Measurements from ENCODE around the gene RPH3AL.

DNA sequence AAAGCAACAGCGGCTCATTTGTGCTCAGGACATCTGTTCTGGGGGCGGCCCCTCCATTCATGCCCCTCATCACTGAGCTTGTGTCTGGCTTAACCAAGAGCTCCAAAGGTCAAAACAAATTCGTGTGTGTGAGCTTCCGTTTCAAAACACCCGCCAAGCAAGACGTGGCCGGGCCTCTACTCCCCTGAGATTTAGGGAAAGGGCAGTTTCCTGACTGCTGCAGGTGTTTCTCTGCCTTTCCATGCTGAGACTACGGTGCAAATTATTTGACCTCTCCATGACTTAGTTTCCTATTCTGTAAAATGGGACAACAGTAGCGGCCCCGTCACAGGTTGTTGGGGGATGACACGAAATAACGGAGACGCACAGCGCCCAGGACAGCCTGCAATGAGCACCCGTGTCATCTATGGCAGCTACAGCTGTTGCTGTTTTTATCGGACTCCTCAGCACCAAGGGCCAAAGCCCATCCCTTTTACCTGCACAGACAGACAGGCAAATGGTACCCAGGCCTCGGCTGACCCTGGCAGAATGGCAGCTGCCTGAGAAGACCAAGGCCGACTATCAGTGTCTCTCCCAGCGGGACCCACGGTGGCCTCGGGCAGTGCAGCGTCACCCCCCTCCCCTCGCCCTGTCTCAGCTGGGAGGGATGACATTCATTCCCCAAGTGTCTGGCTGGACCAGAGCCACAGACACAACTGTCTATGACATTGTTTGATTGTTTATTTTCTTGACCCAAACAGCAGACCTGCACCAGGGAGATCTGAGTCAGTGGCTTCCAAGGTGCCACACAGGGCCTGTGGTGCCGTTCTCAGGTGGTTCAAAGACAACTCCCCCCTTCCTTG is 120.4 kb downstream of the RPH3AL start:
- TF ChIP-seq POLR2A (IDR thresholded peaks at IDR 0.05; ENCODE audit: low read depth, low read length) (no peak), POLR2AphosphoS2 (IDR thresholded peaks at IDR 0.05; ENCODE audit: low read depth, low read length) (no peak), PAX8 (IDR thresholded peaks at IDR 0.05) (no peak), EP300 (IDR thresholded peaks at IDR 0.05; ENCODE audit: borderline replicate concordance in 1 of 2, control insufficient read depth in 1 of 2, low read depth in 2 of 2, low read length in 2 of 2) (no peak), RB1 (IDR thresholded peaks at IDR 0.05; ENCODE audit: borderline replicate concordance) (no peak), EGR1 (IDR thresholded peaks at IDR 0.05; ENCODE audit: borderline replicate concordance in 1 of 2, low read depth in 2 of 2, low read length in 2 of 2) (no peak), CEBPB (IDR thresholded peaks at IDR 0.05; ENCODE audit: borderline replicate concordance in 1 of 2, low read depth in 2 of 2, low read length in 2 of 2) (no peak), SMAD1 (IDR thresholded peaks at IDR 0.05; ENCODE audit: low read depth, partially characterized antibody) (no peak), NFIC (IDR thresholded peaks at IDR 0.05; ENCODE audit: low read depth, low read length) (no peak), SRF (IDR thresholded peaks at IDR 0.05; ENCODE audit: low read depth in 2 of 2, low read length in 2 of 2) (no peak), EZH2 (IDR thresholded peaks at IDR 0.05; ENCODE audit: borderline replicate concordance, control insufficient read depth, low read depth, low read length) (no peak)
- TF ChIP-seq, protein P1, sequence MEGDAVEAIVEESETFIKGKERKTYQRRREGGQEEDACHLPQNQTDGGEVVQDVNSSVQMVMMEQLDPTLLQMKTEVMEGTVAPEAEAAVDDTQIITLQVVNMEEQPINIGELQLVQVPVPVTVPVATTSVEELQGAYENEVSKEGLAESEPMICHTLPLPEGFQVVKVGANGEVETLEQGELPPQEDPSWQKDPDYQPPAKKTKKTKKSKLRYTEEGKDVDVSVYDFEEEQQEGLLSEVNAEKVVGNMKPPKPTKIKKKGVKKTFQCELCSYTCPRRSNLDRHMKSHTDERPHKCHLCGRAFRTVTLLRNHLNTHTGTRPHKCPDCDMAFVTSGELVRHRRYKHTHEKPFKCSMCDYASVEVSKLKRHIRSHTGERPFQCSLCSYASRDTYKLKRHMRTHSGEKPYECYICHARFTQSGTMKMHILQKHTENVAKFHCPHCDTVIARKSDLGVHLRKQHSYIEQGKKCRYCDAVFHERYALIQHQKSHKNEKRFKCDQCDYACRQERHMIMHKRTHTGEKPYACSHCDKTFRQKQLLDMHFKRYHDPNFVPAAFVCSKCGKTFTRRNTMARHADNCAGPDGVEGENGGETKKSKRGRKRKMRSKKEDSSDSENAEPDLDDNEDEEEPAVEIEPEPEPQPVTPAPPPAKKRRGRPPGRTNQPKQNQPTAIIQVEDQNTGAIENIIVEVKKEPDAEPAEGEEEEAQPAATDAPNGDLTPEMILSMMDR (IDR thresholded peaks at IDR 0.05 in 2 of 3, conservative IDR thresholded peaks at IDR 0.05 in 1 of 3; ENCODE audit: control insufficient read depth in 2 of 3, extremely low read depth in 1 of 3, insufficient read depth in 1 of 3, low read depth in 3 of 3, low read length in 3 of 3) = no peak
- TF ChIP-seq, protein P2, sequence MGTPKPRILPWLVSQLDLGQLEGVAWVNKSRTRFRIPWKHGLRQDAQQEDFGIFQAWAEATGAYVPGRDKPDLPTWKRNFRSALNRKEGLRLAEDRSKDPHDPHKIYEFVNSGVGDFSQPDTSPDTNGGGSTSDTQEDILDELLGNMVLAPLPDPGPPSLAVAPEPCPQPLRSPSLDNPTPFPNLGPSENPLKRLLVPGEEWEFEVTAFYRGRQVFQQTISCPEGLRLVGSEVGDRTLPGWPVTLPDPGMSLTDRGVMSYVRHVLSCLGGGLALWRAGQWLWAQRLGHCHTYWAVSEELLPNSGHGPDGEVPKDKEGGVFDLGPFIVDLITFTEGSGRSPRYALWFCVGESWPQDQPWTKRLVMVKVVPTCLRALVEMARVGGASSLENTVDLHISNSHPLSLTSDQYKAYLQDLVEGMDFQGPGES (IDR thresholded peaks at IDR 0.05) = no peak
- TF ChIP-seq, protein P3, sequence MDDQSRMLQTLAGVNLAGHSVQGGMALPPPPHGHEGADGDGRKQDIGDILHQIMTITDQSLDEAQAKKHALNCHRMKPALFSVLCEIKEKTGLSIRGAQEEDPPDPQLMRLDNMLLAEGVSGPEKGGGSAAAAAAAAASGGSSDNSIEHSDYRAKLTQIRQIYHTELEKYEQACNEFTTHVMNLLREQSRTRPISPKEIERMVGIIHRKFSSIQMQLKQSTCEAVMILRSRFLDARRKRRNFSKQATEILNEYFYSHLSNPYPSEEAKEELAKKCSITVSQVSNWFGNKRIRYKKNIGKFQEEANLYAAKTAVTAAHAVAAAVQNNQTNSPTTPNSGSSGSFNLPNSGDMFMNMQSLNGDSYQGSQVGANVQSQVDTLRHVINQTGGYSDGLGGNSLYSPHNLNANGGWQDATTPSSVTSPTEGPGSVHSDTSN (IDR thresholded peaks at IDR 0.05; ENCODE audit: insufficient replicate concordance, low read depth, low read length) = no peak
